WTC11 (cell line): ENCODE results near the gene CAPN12. TPM values are rescaled to one million over a fixed set of nuclear protein-coding genes. Genes with fewer than 3 reads are reported as not detected.

ENCODE experiments used
- ATAC-seq: fragments of 200-7000 bp; cut with Tn5 transposase; 2 replicates; pipeline ENCODE4 v1.10.0; 2021; ENCODE audit warnings: mild to moderate bottlenecking, moderate library complexity
- CTCF ChIA-PET: fragments of 300-600 bp; sonication (Branson Sonifier 250); formaldehyde crosslinking; loops from one replicate; lab custom pipeline; 2021; ENCODE audit warnings: antibody characterized with exemption; lab: Charles Lee
- POLR2A ChIA-PET: fragments of 350-600 bp; sonication (Branson Sonifier 250); formaldehyde crosslinking; loops from one replicate; lab custom pipeline; 2021; ENCODE audit warnings: antibody characterized with exemption; lab: Charles Lee
- DNase-seq: peaks from one replicate; pipeline ENCODE4 v3.0.0; 2021; ENCODE audit warnings: low spot score
- H3K27ac Mint-ChIP-seq: 2 replicates; pipeline ENCODE4 v1.8.0; 2021; ENCODE audit warnings: mixed read lengths
- H3K27me3 Mint-ChIP-seq: 2 replicates; pipeline ENCODE4 v1.8.0; 2021; ENCODE audit warnings: low read depth, mild to moderate bottlenecking, moderate library complexity, mixed read lengths
- H3K36me3 Mint-ChIP-seq: 2 replicates; pipeline ENCODE4 v1.8.0; 2021; ENCODE audit warnings: mixed read lengths
- H3K4me1 Mint-ChIP-seq: 2 replicates; pipeline ENCODE4 v1.8.0; 2022; ENCODE audit warnings: mixed read lengths
- H3K4me3 Mint-ChIP-seq: 2 replicates; pipeline ENCODE4 v1.8.0; 2021; ENCODE audit warnings: mild to moderate bottlenecking, moderate library complexity, mixed read lengths
- H3K9me3 Mint-ChIP-seq: 2 replicates; pipeline ENCODE4 v1.8.0; 2021; ENCODE audit warnings: mixed read lengths
- AR ChIP-seq: fragments of 250-450 bp; sonication (Bioruptor Pico); IDR thresholded peaks from 2 replicates; pipeline ENCODE4 v1.9.0; 2021; ENCODE audit warnings: mild to moderate bottlenecking
- E2F5 ChIP-seq: sonication (generic); formaldehyde crosslinking; IDR thresholded peaks from 2 replicates; pipeline ENCODE4 v1.8.1; 2022; ENCODE audit warnings: mild to moderate bottlenecking, moderate library complexity, missing genetic modification reagents
- FOXJ3 ChIP-seq: sonication (generic); formaldehyde crosslinking; IDR thresholded peaks from 2 replicates; pipeline ENCODE4 v1.9.0; 2021; ENCODE audit warnings: missing genetic modification reagents, mild to moderate bottlenecking, borderline replicate concordance
- FOXP1 ChIP-seq: sonication (generic); formaldehyde crosslinking; IDR thresholded peaks from 2 replicates; pipeline ENCODE4 v1.8.0; 2022; ENCODE audit warnings: missing genetic modification reagents, mild to moderate bottlenecking, moderate library complexity, borderline replicate concordance
- IRF2 ChIP-seq: sonication (generic); formaldehyde crosslinking; IDR thresholded peaks from 2 replicates; pipeline ENCODE4 v1.8.0; 2022; ENCODE audit warnings: low read depth, missing genetic modification reagents, borderline replicate concordance
- KAT7 ChIP-seq: sonication (generic); formaldehyde crosslinking; IDR thresholded peaks from 2 replicates; pipeline ENCODE4 v1.8.1; 2023; ENCODE audit warnings: missing genetic modification reagents, mild to moderate bottlenecking, borderline replicate concordance
- PRDM15 ChIP-seq: sonication (generic); formaldehyde crosslinking; IDR thresholded peaks from 2 replicates; pipeline ENCODE4 v1.8.0; 2022; ENCODE audit warnings: missing genetic modification reagents
- ZBTB43 ChIP-seq: sonication (generic); formaldehyde crosslinking; IDR thresholded peaks from 2 replicates; pipeline ENCODE4 v1.8.1; 2023; ENCODE audit warnings: mild to moderate bottlenecking, missing genetic modification reagents
- ZNF317 ChIP-seq: sonication (generic); formaldehyde crosslinking; IDR thresholded peaks from 2 replicates; pipeline ENCODE4 v1.8.1; 2023; ENCODE audit warnings: low read depth, mild to moderate bottlenecking, moderate library complexity, missing genetic modification reagents, borderline replicate concordance
- ZSCAN18 ChIP-seq: fragments of 250-450 bp; sonication (Bioruptor Pico); IDR thresholded peaks from 2 replicates; pipeline ENCODE4 v2.1.2; 2022; ENCODE audit warnings: mild to moderate bottlenecking, moderate library complexity
- total RNA-seq: library from RNA; stranded (reverse); gene quantifications from 3 replicates; pipeline ENCODE4 v1.2.3, GENCODE V29; 2021

Gene CAPN12
- total RNA-seq, 1 experiment from 2014 or later, result 9.6 TPM

GRCh38 chr19:38695317-38695683 is 49.0 kb downstream of the CAPN12 start (continued):
- no peak for TF ChIP-seq KAT7 (CRISPR knock-in tag)
- TF ChIP-seq, all 79 proteins: peak for 0

- peaks cover 83% of the 10 kb centered on the region for H3K4me1 Mint-ChIP-seq
- peak overlapping the region; percentile 93 for H3K27ac Mint-ChIP-seq
Measured at GRCh38 chr19:38693380-38694223, 50.7 kb downstream of the CAPN12 start.

GRCh38 chr19:38692458-38693379 is 51.6 kb downstream of the CAPN12 start:
- ATAC-seq, result peak; percentile 36
- CTCF ChIA-PET, result interaction anchor here (1.0 to 1.5 kb wide), 6 partner anchors 22 to 215 kb away, joined by 3 to 7 read pairs (median 4); no protein-coding TSS in a partner anchor
- H3K27ac Mint-ChIP-seq, result peak overlapping the region; percentile 93
- H3K4me3 Mint-ChIP-seq, result no peak overlapping the region
- peaks cover 78% of the 10 kb centered on the region for H3K4me1 Mint-ChIP-seq
- POLR2A ChIA-PET, result interaction anchor here (1.1 to 1.4 kb wide), 2 partner anchors 9 to 45 kb away, joined by 3 to 4 read pairs; partner anchors contain the start of gene ACTN4
- peaks cover 18% of the 10 kb centered on the region for H3K36me3 Mint-ChIP-seq
- no peaks in the 10 kb centered on the region for H3K9me3 Mint-ChIP-seq
- DNase-seq, result no peak
- no peaks in the 10 kb centered on the region for H3K27me3 Mint-ChIP-seq
- TF ChIP-seq IRF2, result no peak
- TF ChIP-seq FOXJ3 (CRISPR knock-in tag), result no peak
- TF ChIP-seq ZNF317, result no peak
- no peak for TF ChIP-seq ZBTB43 (CRISPR knock-in tag)
- no peak for TF ChIP-seq E2F5 (CRISPR knock-in tag)
- TF ChIP-seq PRDM15 (CRISPR knock-in tag), result no peak
- TF ChIP-seq ZSCAN18 (CRISPR knock-in tag), result no peak

More at GRCh38 chr19:38693380-38694223, 50.7 kb downstream of the CAPN12 start:
- peak; percentile 39 for DNase-seq
- no peak overlapping the region for H3K4me3 Mint-ChIP-seq
- CTCF ChIA-PET, result interaction anchor here (1.0 to 1.5 kb wide), 6 partner anchors 23 to 216 kb away, joined by 3 to 7 read pairs (median 4); no protein-coding TSS in a partner anchor
- POLR2A ChIA-PET, result interaction anchor here (0.6 to 1.4 kb wide), 2 partner anchors 10 to 185 kb away, joined by 3 read pairs; no protein-coding TSS in a partner anchor
- ATAC-seq, result peak; percentile 69
- H3K9me3 Mint-ChIP-seq, result no peaks in the 10 kb centered on the region
- no peak for TF ChIP-seq AR (CRISPR knock-in tag)
- 0 out of 2 replicates have a peak, but pooled peaks have one; percentile 16 for TF ChIP-seq FOXP1
- H3K27me3 Mint-ChIP-seq, result no peaks in the 10 kb centered on the region
- H3K36me3 Mint-ChIP-seq, result peaks cover 16% of the 10 kb centered on the region
